H1 (cell line): ENCODE measurements around the gene STXBP4.

Source experiments
- BRCA1 ChIP-seq: IDR thresholded peaks from 2 replicates; pipeline ENCODE4 v1.6.1; 2012; ENCODE audit warnings: low read depth, low read length, improper control_type of control experiment
- EGR1 ChIP-seq: IDR thresholded peaks from 2 replicates; pipeline ENCODE4 v1.6.1; 2011; ENCODE audit warnings: low read depth, low read length, borderline replicate concordance
- EZH2 ChIP-seq: fragments of 200-600 bp; sonication (generic); IDR thresholded peaks from 2 replicates; pipeline ENCODE4 v1.7.1; 2012; ENCODE audit warnings: low read depth, mild to moderate bottlenecking, moderate library complexity, low read length, inconsistent platforms; ENCODE audit not compliant: severe bottlenecking
- GTF2F1 ChIP-seq: IDR thresholded peaks from 2 replicates; pipeline ENCODE4 v1.6.1; 2012; ENCODE audit warnings: low read depth, low read length, improper control_type of control experiment, borderline replicate concordance
- PHF8 ChIP-seq: fragments of 200-600 bp; sonication (generic); conservative IDR thresholded peaks from 2 replicates; pipeline ENCODE4 v1.7.1; 2012; ENCODE audit warnings: low read depth, mild to moderate bottlenecking, inconsistent platforms, low read length, moderate library complexity
- POLR2A ChIP-seq, 2 experiments: IDR thresholded peaks; 1 replicate in 1 of 2; 2 replicates in 1 of 2; pipeline ENCODE4 v1.6.1; 2011; ENCODE audit warnings: low read depth in 2 of 2, low read length in 2 of 2, mild to moderate bottlenecking in 2 of 2; ENCODE audit errors: control extremely low read depth in 1 of 2
- RBBP5 ChIP-seq: IDR thresholded peaks from 2 replicates; pipeline ENCODE4 v1.7.1; 2012; ENCODE audit warnings: low read depth, mild to moderate bottlenecking, inconsistent platforms, low read length, moderate library complexity, borderline replicate concordance
- RXRA ChIP-seq: IDR thresholded peaks from 2 replicates; pipeline ENCODE4 v1.6.1; 2011; ENCODE audit warnings: low read depth, mild to moderate bottlenecking, low read length, moderate library complexity; ENCODE audit not compliant: insufficient read depth
- SUZ12 ChIP-seq: fragments of 200-600 bp; sonication (generic); IDR thresholded peaks from 2 replicates; pipeline ENCODE4 v1.6.1; 2012; ENCODE audit warnings: mild to moderate bottlenecking, inconsistent platforms, low read length, moderate library complexity, mixed read lengths
- TAF1 ChIP-seq: IDR thresholded peaks from 2 replicates; pipeline ENCODE4 v1.6.1; 2011; ENCODE audit warnings: mild to moderate bottlenecking, low read depth, low read length
- YY1 ChIP-seq: IDR thresholded peaks from 2 replicates; pipeline ENCODE4 v1.6.1; 2011; ENCODE audit warnings: low read depth, mild to moderate bottlenecking, low read length
- TF ChIP-seq, protein P1 (sequence below): IDR thresholded peaks from 2 replicates; pipeline ENCODE4 v1.6.1; 2011; ENCODE audit warnings: low read depth, mild to moderate bottlenecking, low read length; ENCODE audit not compliant: insufficient read depth
- TF ChIP-seq, protein P2 (sequence below), 3 experiments: IDR thresholded peaks; 1 replicate in 2 of 3; 2 replicates in 1 of 3; pipeline versions ENCODE4 v1.5.1 to v1.6.1; 2011; ENCODE audit warnings: low read length in 3 of 3, mild to moderate bottlenecking in 3 of 3, inconsistent platforms in 2 of 3, low read depth in 1 of 3, moderate library complexity in 1 of 3; ENCODE audit not compliant: insufficient read depth in 1 of 3; ENCODE audit errors: control extremely low read depth in 1 of 3
- TF ChIP-seq, protein P3 (sequence below): IDR thresholded peaks from 2 replicates; pipeline ENCODE4 v1.6.1; 2012; ENCODE audit warnings: inconsistent platforms

- no peak for TF ChIP-seq PHF8
- TF ChIP-seq EZH2 = no peak
- TF ChIP-seq POLR2A (IDR thresholded peaks at IDR 0.05; ENCODE audit: control extremely low read depth in 1 of 2, low read depth in 2 of 2, low read length in 2 of 2) = no peak
- TF ChIP-seq, protein P1, sequence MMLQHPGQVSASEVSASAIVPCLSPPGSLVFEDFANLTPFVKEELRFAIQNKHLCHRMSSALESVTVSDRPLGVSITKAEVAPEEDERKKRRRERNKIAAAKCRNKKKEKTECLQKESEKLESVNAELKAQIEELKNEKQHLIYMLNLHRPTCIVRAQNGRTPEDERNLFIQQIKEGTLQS = no peak
- TF ChIP-seq GTF2F1 = no peak
- TF ChIP-seq, protein P2, sequence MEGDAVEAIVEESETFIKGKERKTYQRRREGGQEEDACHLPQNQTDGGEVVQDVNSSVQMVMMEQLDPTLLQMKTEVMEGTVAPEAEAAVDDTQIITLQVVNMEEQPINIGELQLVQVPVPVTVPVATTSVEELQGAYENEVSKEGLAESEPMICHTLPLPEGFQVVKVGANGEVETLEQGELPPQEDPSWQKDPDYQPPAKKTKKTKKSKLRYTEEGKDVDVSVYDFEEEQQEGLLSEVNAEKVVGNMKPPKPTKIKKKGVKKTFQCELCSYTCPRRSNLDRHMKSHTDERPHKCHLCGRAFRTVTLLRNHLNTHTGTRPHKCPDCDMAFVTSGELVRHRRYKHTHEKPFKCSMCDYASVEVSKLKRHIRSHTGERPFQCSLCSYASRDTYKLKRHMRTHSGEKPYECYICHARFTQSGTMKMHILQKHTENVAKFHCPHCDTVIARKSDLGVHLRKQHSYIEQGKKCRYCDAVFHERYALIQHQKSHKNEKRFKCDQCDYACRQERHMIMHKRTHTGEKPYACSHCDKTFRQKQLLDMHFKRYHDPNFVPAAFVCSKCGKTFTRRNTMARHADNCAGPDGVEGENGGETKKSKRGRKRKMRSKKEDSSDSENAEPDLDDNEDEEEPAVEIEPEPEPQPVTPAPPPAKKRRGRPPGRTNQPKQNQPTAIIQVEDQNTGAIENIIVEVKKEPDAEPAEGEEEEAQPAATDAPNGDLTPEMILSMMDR (IDR thresholded peaks at IDR 0.05; ENCODE audit: control extremely low read depth in 1 of 3, insufficient read depth in 1 of 3, low read depth in 1 of 3, low read length in 3 of 3) = no peak
- TF ChIP-seq, protein P3, sequence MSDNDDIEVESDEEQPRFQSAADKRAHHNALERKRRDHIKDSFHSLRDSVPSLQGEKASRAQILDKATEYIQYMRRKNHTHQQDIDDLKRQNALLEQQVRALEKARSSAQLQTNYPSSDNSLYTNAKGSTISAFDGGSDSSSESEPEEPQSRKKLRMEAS = no peak
- TF ChIP-seq BRCA1 = no peak
- no peak for TF ChIP-seq SUZ12
- TF ChIP-seq YY1 = no peak
- TF ChIP-seq RXRA = no peak
- TF ChIP-seq TAF1 = no peak
- no peak for TF ChIP-seq RBBP5
- TF ChIP-seq EGR1 = no peak
These were observed 172.2 kb downstream of the STXBP4 start for GRCh38 chr17:55140809-55141208.
